Uterus (tissue), 4 donors: ENCODE data around the gene NME4. TPM values are rescaled to one million over a fixed set of nuclear protein-coding genes. Genes with fewer than 3 reads are reported as not detected.
A peak's percentile ranks its signal among the peaks of the same experiment; 100 is the strongest.
"Not testable (repeated sequence)": the region's sequence is repeated elsewhere in the genome, so short reads cannot be mapped to it uniquely, and the experiment has no call there.

Source experiments
- DNase-seq, 2 donors: peaks; one replicate each; pipeline ENCODE4 v3.0.0-alpha.2; 2019 to 2020
- H3K27ac ChIP-seq, 2 donors: fragments of 200-600 bp; sonication (generic); 1 replicate in 1 of 2; 2 replicates in 1 of 2; pipeline ENCODE4 v1.5.1; 2016 to 2018
- H3K27me3 ChIP-seq, 2 donors: fragments of 200-600 bp; sonication (generic); one replicate each; pipeline ENCODE4 v1.5.1; 2018 to 2019; ENCODE audit warnings: control low read depth in 1 of 2
- H3K36me3 ChIP-seq, 2 donors: fragments of 200-600 bp; sonication (generic); one replicate each; pipeline ENCODE4 v1.5.1; 2019; ENCODE audit warnings: control low read depth in 1 of 2
- H3K4me1 ChIP-seq, 2 donors: fragments of 200-600 bp; sonication (generic); one replicate each; pipeline ENCODE4 v1.5.1; 2018 to 2019; ENCODE audit warnings: control low read depth in 1 of 2
- H3K4me3 ChIP-seq, 2 donors: fragments of 200-600 bp; sonication (generic); 1 replicate in 1 of 2; 2 replicates in 1 of 2; pipeline ENCODE4 v1.5.1; 2018 to 2019; ENCODE audit warnings: mild to moderate bottlenecking in 1 of 2
- H3K9me3 ChIP-seq, 2 donors: fragments of 200-600 bp; sonication (generic); one replicate each; pipeline ENCODE4 v1.5.1; 2019; ENCODE audit warnings: control low read depth in 1 of 2
- CTCF ChIP-seq, 4 experiments: fragments of 200-600 bp in 2 of 4; fragments of 450-650 bp in 2 of 4; sonication (generic) in 2 of 4; IDR thresholded peaks; one replicate each; pipeline ENCODE4 v1.5.1; 2016 to 2019; ENCODE audit warnings: antibody characterized with exemption in 4 of 4, mild to moderate bottlenecking in 2 of 4, moderate library complexity in 1 of 4
- POLR2A ChIP-seq, 2 donors: fragments of 450-650 bp; IDR thresholded peaks; one replicate each; pipeline ENCODE4 v1.6.1; 2016; ENCODE audit warnings: antibody characterized with exemption in 2 of 2, mild to moderate bottlenecking in 1 of 2, moderate library complexity in 1 of 2
- intact Hi-C: fragments of 100-400 bp; cut with DNase I; formaldehyde crosslinking; loops from one replicate; pipeline ENCODE4 v1.15.1; 2023; ENCODE audit warnings: low total_unique reads
- total RNA-seq, 4 donors: library from RNA; depleted of rRNA in 3 of 4; stranded (reverse); fragments of >200 nt in 3 of 4; gene quantifications; one replicate each; pipeline versions ENCODE4 v1.1.0 to v1.2.4, GENCODE V29; 2014 to 2023
- donor health status: DM: yes; HTN: yes; CAD: no.

The NME4 gene
- total RNA-seq, 4 donors from 2014 or later = 37.3 to 77.6 (median 62.2) TPM

GRCh38 chr16:381012-381788 is 15.8 kb upstream of the NME4 start:
- Histone ChIP-seq H3K9me3 (no peaks in the 10 kb centered on the region), H3K27ac (peak overlapping the region; percentile 28 to 64), H3K27me3 (no peaks in the 10 kb centered on the region), H3K4me3 (peak overlapping the region; percentile 59 to 97), H3K4me1 (no peaks in the 10 kb centered on the region), H3K36me3 (no peaks in the 10 kb centered on the region)
- TF ChIP-seq POLR2A (IDR thresholded peaks at IDR 0.05) (no peak), CTCF (IDR thresholded peaks at IDR 0.05) (no peak)
- intact Hi-C loops = no loop called here
- DNase-seq = no peak

DNA sequence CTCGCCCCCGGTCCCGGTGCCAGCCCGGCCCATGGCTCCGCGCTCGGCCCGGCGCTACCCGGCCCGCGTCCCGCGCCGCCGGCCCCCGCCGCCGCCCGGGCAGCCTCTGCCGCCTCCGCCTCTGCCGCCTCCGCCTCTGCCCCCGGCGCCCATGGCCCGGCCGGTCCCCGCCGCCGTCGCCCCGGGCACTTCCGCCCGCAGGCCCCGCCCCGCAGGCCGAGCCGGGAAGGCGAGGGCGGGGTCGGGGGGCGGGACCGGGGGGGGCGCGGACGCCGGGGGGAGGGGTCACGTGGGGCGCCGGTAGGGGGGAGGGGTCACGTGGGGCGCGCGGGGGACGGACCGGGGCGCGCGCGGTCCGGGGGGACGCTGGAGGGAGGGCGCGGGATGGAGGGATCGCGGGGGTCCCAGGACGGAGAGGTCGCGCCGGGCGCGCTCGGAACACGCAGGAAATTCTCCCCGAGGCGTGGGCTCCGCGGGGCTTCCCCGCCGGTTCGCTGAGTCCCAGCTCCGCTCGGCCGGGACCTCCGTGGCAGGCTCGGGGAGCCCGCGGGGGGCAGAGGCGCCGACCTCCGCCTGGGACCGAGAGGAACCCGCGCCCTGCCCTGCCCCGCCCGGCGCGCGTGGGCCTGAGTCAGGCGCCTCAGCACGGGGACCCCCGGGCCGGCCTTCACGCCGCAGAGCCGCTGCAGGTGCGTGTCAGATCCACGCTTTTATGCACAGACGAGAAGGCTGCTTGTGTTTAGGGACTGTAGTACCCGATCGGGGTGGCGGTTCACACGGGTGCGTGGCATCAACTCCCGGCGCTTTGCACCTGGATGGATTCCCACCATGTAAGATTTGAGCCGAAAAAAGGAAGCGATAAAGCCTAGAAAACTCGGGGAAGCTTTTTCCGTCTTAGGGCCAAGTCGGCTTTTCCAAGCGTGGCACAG is 14.9 kb upstream of the NME4 start, which contains the start of gene PGAP6:
TSS of gene PGAP6 (minus strand) at position 190 of the 929 bp plus-strand sequence. CDS start at position 33, 157 bp downstream.
- intact Hi-C loops = no loop called here
- Histone ChIP-seq H3K9me3 (no peaks in the 10 kb centered on the region), H3K36me3 (no peaks in the 10 kb centered on the region), H3K4me1 (no peaks in the 10 kb centered on the region), H3K27ac (peak within 1 kb of the TSS; percentile 70 to 72), H3K27me3 (no peaks in the 10 kb centered on the region), H3K4me3 (peak within 1 kb of the TSS; percentile 59 to 97)
- peak in 1 of 2 donors; percentile 45 for TF ChIP-seq POLR2A (IDR thresholded peaks at IDR 0.05)
- no peak for TF ChIP-seq CTCF (IDR thresholded peaks at IDR 0.05)
- DNase-seq = peak; percentile 54 to 59

GRCh38 chr16:383326-384051 is 13.5 kb upstream of the NME4 start:
- H3K27me3 ChIP-seq = no peaks in the 10 kb centered on the region
- no peaks in the 10 kb centered on the region for H3K9me3 ChIP-seq
- H3K4me3 ChIP-seq = no peak overlapping the region
- no peak overlapping the region for H3K27ac ChIP-seq
- H3K4me1 ChIP-seq = no peaks in the 10 kb centered on the region
- TF ChIP-seq POLR2A (IDR thresholded peaks at IDR 0.05) (peak in 1 of 2 donors; percentile 22), CTCF (IDR thresholded peaks at IDR 0.05) (no peak)
- DNase-seq = no peak
- intact Hi-C loops = no loop called here
- no peaks in the 10 kb centered on the region for H3K36me3 ChIP-seq

DNA sequence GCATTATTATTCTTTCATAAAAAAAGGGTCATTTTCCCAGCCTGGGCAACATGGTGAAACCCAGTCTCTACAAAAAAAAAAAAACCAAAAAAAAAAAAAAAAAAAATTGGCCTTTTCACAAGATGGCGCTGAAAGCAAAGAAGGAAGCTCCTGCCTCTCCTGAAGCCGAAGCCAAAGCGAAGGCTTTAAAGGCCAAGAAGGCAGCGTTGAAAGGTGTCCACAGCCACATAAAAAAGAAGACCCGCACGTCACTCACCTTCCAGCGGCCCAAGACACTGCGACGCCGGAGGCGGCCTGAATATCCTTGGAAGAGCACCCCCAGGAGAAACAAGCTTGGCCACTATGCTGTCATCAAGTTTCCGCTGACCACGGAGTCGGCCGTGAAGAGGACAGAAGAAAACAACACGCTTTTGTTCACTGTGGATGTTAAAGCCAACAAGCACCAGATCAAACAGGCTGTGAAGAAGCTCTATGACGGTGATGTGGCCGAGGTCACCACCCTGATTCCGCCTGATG is 10.3 kb upstream of the NME4 start:
- DNase-seq = no peak
- TF ChIP-seq POLR2A (IDR thresholded peaks at IDR 0.05) = no peak
- TF ChIP-seq CTCF (IDR thresholded peaks at IDR 0.05) = no peak
- Histone ChIP-seq H3K4me3 (no peak overlapping the region), H3K36me3 (no peaks in the 10 kb centered on the region), H3K4me1 (no peaks in the 10 kb centered on the region), H3K27ac (no peak overlapping the region), H3K9me3 (no peaks in the 10 kb centered on the region), H3K27me3 (no peaks in the 10 kb centered on the region)
- intact Hi-C loops = no loop called here

DNA sequence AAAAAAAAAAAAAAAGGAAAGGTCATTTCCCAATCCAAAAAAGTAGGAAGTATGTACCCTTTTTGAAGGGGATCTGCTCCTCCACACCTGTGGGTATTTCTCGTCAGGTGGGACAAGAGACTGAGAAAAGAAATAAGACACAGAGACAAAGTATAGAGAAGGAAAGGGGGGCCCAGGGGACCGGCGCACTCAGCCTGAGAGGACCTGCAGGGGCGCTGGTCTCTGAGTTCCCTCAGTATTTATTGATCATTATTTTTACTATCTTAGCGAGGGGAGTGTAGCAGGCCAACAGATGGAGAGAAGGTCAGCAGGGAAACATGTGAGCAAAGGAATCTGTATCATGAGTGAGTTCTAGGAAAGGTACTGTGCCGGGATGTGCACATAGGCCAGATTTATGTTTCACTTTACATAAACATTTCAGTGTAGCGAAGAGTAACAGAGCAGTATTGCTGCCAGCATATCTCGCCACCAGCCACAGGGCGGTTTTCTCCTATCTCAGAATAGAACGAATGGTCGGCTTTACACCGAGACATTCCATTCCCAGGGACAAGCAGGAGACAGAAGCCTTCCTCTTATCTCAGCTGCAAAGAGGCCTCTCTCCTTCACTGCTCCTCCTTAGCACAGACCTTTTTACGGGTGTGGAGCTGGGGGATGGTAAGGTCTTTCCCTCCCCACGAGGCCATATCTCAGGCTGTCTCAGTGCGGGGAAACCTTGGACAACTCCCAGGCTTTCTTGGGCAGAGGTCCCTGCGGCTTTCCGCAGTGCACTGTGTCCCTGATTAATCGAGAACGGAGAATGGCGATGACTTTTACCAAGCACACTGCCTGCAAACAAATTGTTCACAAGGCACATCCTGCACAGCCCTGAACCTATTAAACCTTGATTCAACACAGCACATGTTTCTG is 9.0 kb upstream of the NME4 start:
- H3K4me3 ChIP-seq, DNase-seq, H3K36me3 ChIP-seq, H3K27me3 ChIP-seq, H3K4me1 ChIP-seq, intact Hi-C loops, H3K9me3 ChIP-seq, H3K27ac ChIP-seq: not testable (repeated sequence)
